GM12891 (cell line): ENCODE data around the gene EEF2.
A peak's percentile ranks its signal among the peaks of the same experiment; 100 is the strongest.

Experiments used
- DNase-seq: peaks from one replicate; pipeline ENCODE4 v3.0.0; 2011; ENCODE audit warnings: low spot score; ENCODE audit not compliant: insufficient read length
- FAIRE-seq: peaks from 2 replicates; lab custom pipeline; 2011; peaks lifted over from hg19 to GRCh38; lab: Jason Lieb, UNC
- PAX5 ChIP-seq: IDR thresholded peaks from 2 replicates; pipeline ENCODE4 v1.6.1; 2011; ENCODE audit warnings: low read length, moderate library complexity, mild to moderate bottlenecking; ENCODE audit not compliant: insufficient read depth, severe bottlenecking
- POLR2A ChIP-seq: IDR thresholded peaks from 2 replicates; pipeline ENCODE4 v1.6.1; 2011; ENCODE audit warnings: low read depth, low read length, control low read depth
- POLR2AphosphoS5 ChIP-seq: IDR thresholded peaks from 2 replicates; pipeline ENCODE4 v1.6.1; 2011; ENCODE audit warnings: low read depth, low read length, control low read depth
- POU2F2 ChIP-seq: IDR thresholded peaks from 2 replicates; pipeline ENCODE4 v1.6.1; 2011; ENCODE audit warnings: low read depth, mild to moderate bottlenecking, control low read depth, low read length, moderate library complexity
- SPI1 ChIP-seq: IDR thresholded peaks from 2 replicates; pipeline ENCODE4 v1.6.1; 2011; ENCODE audit warnings: low read depth, low read length, control low read depth
- TAF1 ChIP-seq: IDR thresholded peaks from 2 replicates; pipeline ENCODE4 v1.6.1; 2011; ENCODE audit warnings: low read depth, low read length, control low read depth

The EEF2 gene

DNA sequence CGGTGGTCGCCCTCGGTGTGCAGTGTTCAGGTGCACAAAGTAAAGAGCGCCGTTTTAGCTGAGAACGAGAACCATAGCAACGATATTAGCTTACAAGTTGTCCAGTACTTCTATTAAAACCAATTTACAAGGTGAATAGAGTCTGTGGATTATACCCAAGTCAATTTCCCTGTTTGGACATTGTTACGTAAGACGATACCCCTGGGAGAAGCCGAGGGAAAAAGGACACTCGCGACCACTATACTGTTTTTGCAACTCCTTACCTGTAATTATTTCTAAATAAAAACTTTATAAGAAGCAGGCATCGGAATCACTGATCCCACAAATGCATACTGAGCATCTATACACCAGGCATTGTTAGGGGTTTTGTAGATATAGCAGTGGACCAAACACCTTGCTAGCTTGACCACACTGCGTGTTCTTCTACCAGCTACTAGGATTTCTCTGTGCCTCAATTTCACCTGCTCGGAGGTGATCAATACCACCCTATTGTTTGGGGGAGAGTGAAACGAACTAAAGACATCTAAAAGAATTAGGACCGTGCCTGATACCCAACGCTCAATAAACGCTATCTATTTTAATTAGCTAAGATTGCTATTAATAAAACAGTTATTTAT, 488 bp upstream of the EEF2 start:
- FAIRE-seq: no peak
- DNase-seq: no peak
- no peak for TF ChIP-seq POLR2A
- no peak for TF ChIP-seq SPI1
- TF ChIP-seq POLR2AphosphoS5: no peak
- no peak for TF ChIP-seq POU2F2
- no peak for TF ChIP-seq TAF1
- no peak for TF ChIP-seq PAX5

DNA sequence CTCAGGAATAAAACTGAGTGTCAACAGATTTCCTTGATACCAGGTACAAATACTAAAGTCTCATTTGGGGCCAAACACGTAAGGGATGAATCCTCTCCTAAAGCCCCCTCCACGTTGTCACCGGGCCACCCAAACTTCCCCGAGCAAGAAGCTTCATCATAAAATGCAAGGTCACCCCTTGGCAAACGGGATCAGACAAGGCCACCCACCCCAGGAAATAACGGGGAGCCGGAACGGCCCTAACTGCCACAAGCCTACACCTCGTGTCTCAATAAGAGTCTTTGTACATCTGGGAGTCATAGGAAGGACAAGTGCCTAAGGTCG, 717 bp downstream of the EEF2 start:
- no peak for FAIRE-seq
- TF ChIP-seq PAX5: no peak
- no peak for TF ChIP-seq POLR2A
- no peak for TF ChIP-seq POU2F2
- TF ChIP-seq SPI1: no peak
- TF ChIP-seq POLR2AphosphoS5: no peak
- TF ChIP-seq TAF1: no peak
- DNase-seq: peak; percentile 14

DNA sequence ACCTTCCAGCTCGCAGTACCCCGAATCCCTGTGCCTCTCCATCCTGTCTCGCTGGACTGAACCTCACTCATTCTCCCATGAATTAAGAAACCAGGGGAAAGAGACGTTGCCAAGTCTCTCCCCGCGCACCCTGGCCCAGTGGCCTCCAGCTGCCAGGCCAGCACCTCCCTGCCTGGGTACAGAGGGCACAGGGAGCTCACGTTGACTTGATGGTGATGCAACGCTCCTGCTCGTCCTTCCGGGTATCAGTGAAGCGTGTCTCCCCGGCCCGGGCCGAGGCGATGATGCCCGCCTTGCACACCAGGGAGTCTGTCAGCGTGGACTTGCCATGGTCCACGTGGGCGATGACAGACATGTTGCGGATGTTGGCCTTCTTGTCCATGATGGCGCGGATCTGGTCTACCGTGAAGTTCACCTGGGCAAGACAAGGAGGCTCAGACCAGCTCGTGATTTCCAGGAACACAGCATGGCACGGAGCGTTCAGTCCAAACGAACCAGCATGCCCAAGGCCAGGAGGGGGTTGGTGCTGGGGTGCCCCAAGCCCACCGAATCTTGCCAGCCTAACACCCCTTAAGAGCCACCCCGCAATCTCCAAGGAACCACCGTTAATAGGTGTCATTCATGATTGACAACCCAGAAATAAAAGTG, 1.2 kb downstream of the EEF2 start:
- peak; percentile 42 for DNase-seq
- peak; percentile 40 for FAIRE-seq
- peak; percentile 19; the same call in 1 of the 2 replicates for TF ChIP-seq POLR2A
- no peak for TF ChIP-seq POU2F2

DNA sequence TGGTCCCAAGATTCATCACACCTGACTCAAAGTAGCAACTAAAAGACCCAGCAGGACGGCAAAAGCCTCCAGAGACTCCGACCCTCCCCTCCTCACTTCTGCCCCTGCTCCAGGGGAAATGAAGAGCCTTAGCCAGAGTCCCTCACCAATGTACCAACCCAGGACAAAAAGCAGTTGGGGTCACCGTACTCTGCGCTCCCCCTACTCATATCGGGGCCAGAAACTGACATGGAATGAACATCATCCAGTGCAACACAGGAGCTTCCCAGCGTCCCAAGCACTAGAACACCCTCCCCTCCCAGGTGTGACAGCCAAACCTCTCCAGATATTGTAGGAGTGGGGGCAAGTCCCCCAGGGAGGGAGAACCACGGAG, 1.7 kb downstream of the EEF2 start:
- TF ChIP-seq POLR2A (no peak), TAF1 (no peak), POLR2AphosphoS5 (no peak), SPI1 (no peak)
- DNase-seq (no peak), FAIRE-seq (no peak)

DNA sequence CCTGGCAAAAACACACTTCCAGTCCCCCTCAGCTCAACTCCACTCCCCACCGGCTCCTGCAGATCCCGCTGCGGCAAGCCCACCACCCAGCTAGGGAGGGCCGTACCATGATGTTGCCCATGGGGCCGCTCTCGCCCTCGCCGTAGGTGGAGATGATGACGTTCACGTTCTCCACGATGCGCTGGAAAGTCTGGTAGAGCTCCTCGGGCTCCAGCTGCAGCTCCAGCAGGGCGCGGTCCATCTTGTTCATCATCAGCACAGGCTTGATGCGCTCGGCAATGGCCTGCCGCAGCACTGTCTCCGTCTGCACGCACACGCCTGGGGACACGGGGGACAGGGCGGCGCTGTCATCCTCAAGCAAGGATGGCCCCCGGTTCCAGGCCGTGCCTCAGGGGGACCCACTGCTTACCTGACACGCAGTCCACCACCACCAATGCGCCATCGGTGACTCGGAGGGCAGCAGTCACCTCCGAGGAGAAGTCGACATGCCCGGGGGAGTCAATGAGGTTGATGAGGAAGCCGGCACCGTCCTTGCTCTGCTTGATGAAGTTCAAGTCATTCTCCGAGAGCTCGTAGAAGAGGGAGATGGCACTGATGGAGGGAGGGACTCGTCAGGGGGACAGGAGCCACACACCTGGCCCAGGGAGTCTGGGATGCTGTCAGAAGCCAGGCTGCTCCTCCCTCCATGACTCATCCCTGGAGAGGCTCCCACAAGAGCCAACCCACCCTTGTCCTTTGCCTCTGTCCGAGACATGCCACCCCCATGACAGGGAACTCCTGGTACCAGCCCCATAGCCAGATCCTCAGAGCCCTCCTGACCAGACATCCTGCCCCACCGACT, 2.3 kb downstream of the EEF2 start:
- peak; percentile 23 for DNase-seq
- no peak for FAIRE-seq
- TF ChIP-seq POLR2AphosphoS5: no peak
- 0 out of 2 replicates have a peak, but pooled peaks have one; percentile 32 for TF ChIP-seq POLR2A

DNA sequence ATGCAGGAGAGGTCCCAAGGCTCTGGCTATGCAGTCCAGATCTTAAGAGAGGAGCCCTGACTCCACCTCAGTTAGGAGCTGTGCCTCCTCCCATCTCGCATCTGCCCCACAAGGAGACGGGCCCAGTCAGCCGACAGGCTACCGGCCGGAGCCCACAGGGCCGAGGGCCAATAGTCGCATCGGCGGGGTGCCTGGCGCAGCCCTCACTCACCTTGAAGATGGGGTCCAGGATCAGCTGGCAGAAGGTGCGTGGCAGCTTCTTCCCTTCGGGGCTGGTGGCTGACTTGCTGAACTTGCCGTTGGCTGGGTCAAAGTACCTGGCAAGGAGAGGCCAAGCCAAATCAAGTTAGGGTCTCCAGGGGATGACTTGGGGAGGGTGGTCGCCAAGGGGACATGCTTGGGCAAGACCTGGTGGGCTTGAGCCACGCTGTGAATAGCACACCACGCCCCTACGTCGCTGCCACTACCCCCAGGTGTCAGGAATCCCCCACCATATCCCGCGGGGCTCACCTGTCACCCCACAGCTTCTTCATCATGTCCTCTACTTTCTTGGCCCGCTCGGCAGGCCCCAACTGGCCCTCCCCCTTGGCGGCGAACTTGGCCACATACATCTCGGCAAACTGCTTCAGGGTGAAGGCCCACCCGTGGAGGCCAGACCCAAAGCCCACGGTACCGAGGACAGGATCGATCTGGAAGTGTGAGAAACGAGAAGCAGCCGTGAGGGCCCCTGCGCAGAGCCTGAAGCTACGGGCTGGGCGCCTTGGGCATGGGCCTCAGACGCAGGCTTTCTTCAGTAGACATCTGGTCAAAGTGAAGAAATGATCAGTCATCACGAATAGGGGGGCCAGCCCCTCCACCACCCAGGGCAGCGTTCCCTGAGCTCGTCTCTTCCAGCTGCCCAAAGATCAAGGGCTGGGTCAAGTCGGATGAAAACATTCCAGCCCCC, 3.3 kb downstream of the EEF2 start:
- no peak for TF ChIP-seq TAF1
- peak; percentile 19 for TF ChIP-seq POLR2AphosphoS5
- DNase-seq (no peak), FAIRE-seq (no peak)

DNA sequence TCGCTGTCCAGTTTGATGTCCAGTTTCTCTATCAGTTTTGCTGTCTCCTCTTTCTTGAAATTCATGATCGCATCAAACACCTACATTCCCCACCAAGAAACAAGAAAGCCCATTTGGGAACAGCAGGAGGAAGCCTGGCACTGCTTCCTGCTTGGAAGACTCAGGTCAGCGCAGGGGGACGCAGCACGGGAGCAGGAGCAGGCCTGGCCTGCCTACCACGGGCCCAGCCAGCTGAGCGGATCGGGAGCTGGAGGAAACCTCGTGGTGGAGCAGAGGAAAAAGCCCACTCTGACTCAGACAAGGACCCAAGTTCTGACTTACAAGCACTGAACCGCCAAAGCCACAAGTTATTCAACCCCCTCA, 3.9 kb downstream of the EEF2 start:
- no peak for FAIRE-seq
- TF ChIP-seq POU2F2 (no peak), POLR2A (no peak), SPI1 (no peak), TAF1 (no peak), PAX5 (no peak), POLR2AphosphoS5 (no peak)
- DNase-seq: no peak

DNA sequence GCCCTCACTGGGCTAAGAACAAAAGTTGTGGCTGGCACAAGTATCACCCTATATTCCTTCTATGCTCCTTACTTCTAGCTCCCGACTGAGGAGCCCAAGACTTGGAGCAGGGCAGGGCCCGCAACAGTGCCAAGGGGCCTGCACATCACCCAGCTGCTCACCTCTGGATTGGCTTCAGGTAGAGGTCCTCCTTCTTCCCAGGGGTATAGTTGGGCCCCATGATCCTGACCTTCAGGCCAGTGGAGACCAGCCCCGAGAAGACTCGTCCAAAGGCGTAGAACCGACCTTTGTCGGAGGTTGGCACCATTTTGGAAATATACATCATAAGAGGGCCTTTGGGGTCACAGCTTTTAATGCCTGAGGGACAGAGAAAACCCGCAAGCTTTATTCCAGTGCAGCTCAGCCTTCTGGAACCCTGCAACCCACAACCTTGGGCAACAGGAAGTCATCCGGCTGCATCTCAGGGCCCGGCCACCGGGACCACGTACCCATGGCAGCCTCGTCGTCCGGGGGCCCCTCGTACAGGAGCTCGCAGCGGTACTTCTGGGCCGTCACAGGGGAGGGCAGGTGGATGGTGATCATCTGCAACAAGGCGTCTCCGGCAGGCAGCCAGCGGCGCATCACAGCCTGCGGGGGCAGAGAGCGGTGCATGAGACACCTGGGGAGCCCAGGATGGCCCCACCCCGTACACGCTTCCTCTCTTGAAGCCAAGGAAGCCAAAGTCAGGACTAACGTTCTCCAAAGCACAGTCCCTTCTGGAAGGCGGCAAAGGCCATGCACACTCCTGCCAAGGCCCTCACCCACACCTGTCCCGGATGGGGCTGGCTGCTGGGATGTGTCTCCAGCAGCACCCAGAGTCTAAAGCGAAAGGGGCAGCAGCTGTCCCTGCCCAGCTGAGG, 4.7 kb downstream of the EEF2 start:
- FAIRE-seq: no peak
- no peak for DNase-seq
- TF ChIP-seq POU2F2 (no peak; the same call in 1 of the 2 replicates), TAF1 (no peak)

DNA sequence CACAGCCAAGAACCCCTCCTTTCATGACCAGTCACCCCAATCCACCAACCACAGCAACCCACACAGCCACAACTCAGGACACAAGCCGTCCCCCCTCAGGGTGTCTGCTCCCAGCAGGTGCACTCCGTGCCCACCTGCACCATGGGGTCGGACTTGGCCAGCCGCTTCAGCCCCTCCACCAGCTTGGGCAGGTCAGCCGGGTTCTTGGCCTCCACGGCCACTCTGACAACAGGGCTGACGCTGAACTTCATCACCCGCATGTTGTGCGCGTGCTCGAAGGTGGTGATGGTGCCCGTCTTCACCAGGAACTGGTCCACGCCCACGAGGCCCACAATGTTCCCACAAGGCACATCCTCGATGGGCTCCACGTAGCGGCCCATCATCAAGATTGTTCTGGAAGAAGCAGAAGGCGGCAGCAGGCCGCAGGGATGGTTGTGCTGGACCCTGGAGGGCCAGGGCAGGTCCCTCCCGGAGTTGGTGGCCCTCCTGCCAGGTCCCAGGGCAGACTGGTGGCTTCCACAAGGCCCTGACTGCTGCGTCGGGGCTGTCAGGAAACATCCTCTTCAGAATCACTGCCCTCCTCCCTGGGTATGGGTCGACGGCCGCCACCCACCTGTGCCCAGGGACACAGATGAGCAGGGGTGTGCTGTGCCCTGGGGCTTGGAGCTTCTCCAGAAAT, 5.5 kb downstream of the EEF2 start:
- TF ChIP-seq SPI1: no peak
- TF ChIP-seq POU2F2: 0 out of 2 replicates have a peak, but pooled peaks have one; percentile 6
- TF ChIP-seq POLR2AphosphoS5: no peak; the same call in 1 of the 2 replicates
- DNase-seq (no peak), FAIRE-seq (no peak)
